K562 (cell line): ENCODE results near the gene CFAP20. TPM values are rescaled to one million over a fixed set of nuclear protein-coding genes. Genes with fewer than 3 reads are reported as not detected.

Experiments
- BDP1 ChIP-seq: IDR thresholded peaks from 3 replicates; pipeline ENCODE4 v1.6.1; 2011; ENCODE audit not compliant: insufficient read length, insufficient read depth
- C11orf30 ChIP-seq: fragments of 450-650 bp; IDR thresholded peaks from 2 replicates; pipeline ENCODE4 v1.6.1; 2016; ENCODE audit warnings: low read depth, mild to moderate bottlenecking
- DMBX1 ChIP-seq: fragments of 250-450 bp; sonication (Bioruptor Pico); IDR thresholded peaks from 2 replicates; pipeline ENCODE4 v1.8.0; 2022; ENCODE audit warnings: inconsistent platforms, mild to moderate bottlenecking, moderate library complexity, borderline replicate concordance
- E2F3 ChIP-seq: fragments of 250-450 bp; sonication (Bioruptor Pico); IDR thresholded peaks from 2 replicates; pipeline ENCODE4 v1.4.0; 2020; ENCODE audit warnings: mild to moderate bottlenecking
- FOXJ3 ChIP-seq: sonication (generic); formaldehyde crosslinking; IDR thresholded peaks from 2 replicates; pipeline ENCODE4 v1.4.0; 2020; ENCODE audit warnings: mild to moderate bottlenecking, missing genetic modification reagents
- KDM2B ChIP-seq: fragments of 250-450 bp; sonication (Bioruptor Pico); IDR thresholded peaks from 2 replicates; pipeline ENCODE4 v1.8.0; 2021; ENCODE audit warnings: mild to moderate bottlenecking, moderate library complexity
- MNT ChIP-seq, 2 experiments: fragments of 450-650 bp; conservative IDR thresholded peaks; 2 replicates each; pipeline ENCODE4 v1.6.1; 2017; ENCODE audit warnings: mild to moderate bottlenecking in 2 of 2, moderate library complexity in 2 of 2
- NELFE ChIP-seq: IDR thresholded peaks from 2 replicates; pipeline ENCODE4 v1.6.1; 2011; ENCODE audit warnings: mild to moderate bottlenecking; ENCODE audit not compliant: insufficient read depth, insufficient read length
- NR2C1 ChIP-seq, 2 experiments: fragments of 450-650 bp; IDR thresholded peaks; 2 replicates each; pipeline ENCODE4 v1.6.1; 2017; ENCODE audit warnings: mild to moderate bottlenecking in 2 of 2, antibody characterized with exemption in 1 of 2, inconsistent platforms in 1 of 2, missing compliant biosample characterization in 1 of 2, missing genetic modification characterization in 1 of 2
- PHF21A ChIP-seq: fragments of 450-650 bp; IDR thresholded peaks from 2 replicates; pipeline ENCODE4 v1.6.1; 2017; ENCODE audit warnings: low read depth, borderline replicate concordance
- POLR2AphosphoS2 ChIP-seq: IDR thresholded peaks from 2 replicates; pipeline ENCODE4 v1.6.1; 2012; ENCODE audit warnings: low read length, improper control_type of control experiment
- RAD21 ChIP-seq, 2 experiments: fragments of 250-450 bp in 1 of 2; fragments of 450-650 bp in 1 of 2; sonication (Bioruptor Pico) in 1 of 2; formaldehyde crosslinking in 1 of 2; IDR thresholded peaks in 1 of 2; conservative IDR thresholded peaks in 1 of 2; 2 replicates each; pipeline versions ENCODE4 v1.4.0 to v1.8.0; 2020 to 2022; ENCODE audit warnings: mild to moderate bottlenecking in 2 of 2, moderate library complexity in 1 of 2
- RFX1 ChIP-seq: fragments of 450-650 bp; IDR thresholded peaks from 2 replicates; pipeline ENCODE4 v1.6.1; 2016; ENCODE audit warnings: mild to moderate bottlenecking, moderate library complexity
- SAFB2 ChIP-seq: fragments of 200-400 bp; formaldehyde crosslinking; IDR thresholded peaks from 2 replicates; pipeline ENCODE4 v1.6.1; 2018; ENCODE audit warnings: borderline replicate concordance, low read length, low read depth, moderate library complexity; ENCODE audit not compliant: severe bottlenecking
- SMAD2 ChIP-seq: fragments of 150-350 bp; IDR thresholded peaks from 2 replicates; pipeline ENCODE4 v1.6.1; 2014; ENCODE audit warnings: low read depth, mild to moderate bottlenecking, low read length
- TCFL5 ChIP-seq: fragments of 250-450 bp; sonication (Bioruptor Pico); conservative IDR thresholded peaks from 2 replicates; pipeline ENCODE4 v1.6.1; 2021; ENCODE audit warnings: mild to moderate bottlenecking, moderate library complexity, matching md5 sums
- polyA plus RNA-seq, 8 experiments: library from polyadenylated mRNA; depleted of rRNA in 4 of 8; stranded (reverse) in 5 of 8; unstranded in 3 of 8; fragments of >200 nt; fragmentation: Nextera tagmentation in 2 of 8; fragmentation: Illumina TruSeq in 1 of 8; extraction: Ambion mirVana in 2 of 8; extraction: Trizol in 1 of 8; gene quantifications; 2 replicates each; pipeline versions ENCODE4 v1.2.1 to v1.2.3, GENCODE V29; 2011 to 2014; ENCODE audit warnings: inconsistent platforms in 1 of 8, missing spikeins in 1 of 8
- total RNA-seq, 7 experiments: library from RNA; depleted of rRNA in 6 of 7; stranded (reverse); fragments of >200 nt in 6 of 7; fragmentation: Illumina TruSeq in 2 of 7; extraction: Trizol in 2 of 7; gene quantifications; 2 replicates each; pipeline versions ENCODE4 v1.2.1 to v1.2.3, GENCODE V29; 2011 to 2021; ENCODE audit warnings: low replicate concordance in 1 of 7
- TF ChIP-seq, protein P1 (sequence below): fragments of 450-650 bp; formaldehyde crosslinking; IDR thresholded peaks from 2 replicates; pipeline ENCODE4 v1.4.0; 2022; ENCODE audit warnings: mild to moderate bottlenecking, moderate library complexity
- TF ChIP-seq, protein P2 (sequence below): fragments of 450-650 bp; IDR thresholded peaks from 2 replicates; pipeline ENCODE4 v1.6.1; 2014; ENCODE audit warnings: low read depth, mild to moderate bottlenecking, moderate library complexity, borderline replicate concordance
- TF ChIP-seq, protein P3 (sequence below): fragments of 450-650 bp; formaldehyde crosslinking; IDR thresholded peaks from 2 replicates; pipeline ENCODE4 v1.4.0; 2020; ENCODE audit warnings: mild to moderate bottlenecking, moderate library complexity
- TF ChIP-seq, protein P4 (sequence below): fragments of 450-650 bp; formaldehyde crosslinking; IDR thresholded peaks from 2 replicates; pipeline ENCODE4 v1.4.0; 2022; ENCODE audit warnings: missing genetic modification characterization

Gene CFAP20
- total and polyA plus RNA-seq, 9 of the 15 experiments (the other 6 are each of a cell fraction or from before 2014, with no cell fraction given), result 20.5 to 90.5 (median 75.3) TPM

DNA sequence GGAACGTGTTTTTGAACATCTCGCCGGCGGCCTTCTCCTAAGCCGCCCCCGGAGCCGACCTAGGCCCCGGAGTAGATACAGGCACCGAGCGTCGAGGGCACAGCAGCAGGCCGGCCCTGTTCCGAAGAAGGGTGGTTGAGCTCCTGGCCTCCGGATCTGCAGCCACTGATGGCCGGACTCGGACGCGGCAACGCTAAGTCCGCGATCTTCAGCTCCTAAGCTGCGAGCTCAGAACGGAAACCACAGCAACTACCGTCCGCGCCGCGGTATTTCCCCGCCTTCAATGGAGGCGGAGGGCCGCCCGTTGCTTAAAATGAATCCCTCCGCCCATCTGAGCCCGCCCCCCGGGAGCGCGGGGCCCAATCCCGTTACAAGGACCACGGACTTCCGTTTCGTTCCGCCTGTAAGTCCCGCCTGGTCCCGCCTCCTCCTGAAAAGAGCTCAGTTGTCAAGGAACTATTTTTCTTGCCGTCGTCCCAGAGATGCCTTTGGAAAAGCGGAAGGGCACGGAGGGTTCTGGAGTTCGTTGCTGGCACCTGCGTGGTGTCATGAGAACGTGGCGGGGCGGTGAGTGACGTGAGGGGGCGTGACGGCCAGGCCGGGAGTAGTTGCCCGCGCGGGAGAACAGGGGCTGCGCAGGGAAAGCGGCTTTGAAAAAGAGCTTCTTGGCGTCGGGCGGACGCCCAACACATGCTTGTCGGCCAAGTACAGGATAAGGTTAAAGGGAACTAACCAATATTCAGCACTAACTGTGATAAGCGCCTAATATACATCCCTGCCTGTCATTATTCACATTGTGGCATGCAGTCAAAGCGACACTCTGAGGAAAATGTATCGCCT is at the start of gene CFAP20 (continued):
- no peak for TF ChIP-seq BDP1
- peak; percentile 81; the same call in 1 of the 2 replicates for TF ChIP-seq PHF21A
- TF ChIP-seq, protein P1, sequence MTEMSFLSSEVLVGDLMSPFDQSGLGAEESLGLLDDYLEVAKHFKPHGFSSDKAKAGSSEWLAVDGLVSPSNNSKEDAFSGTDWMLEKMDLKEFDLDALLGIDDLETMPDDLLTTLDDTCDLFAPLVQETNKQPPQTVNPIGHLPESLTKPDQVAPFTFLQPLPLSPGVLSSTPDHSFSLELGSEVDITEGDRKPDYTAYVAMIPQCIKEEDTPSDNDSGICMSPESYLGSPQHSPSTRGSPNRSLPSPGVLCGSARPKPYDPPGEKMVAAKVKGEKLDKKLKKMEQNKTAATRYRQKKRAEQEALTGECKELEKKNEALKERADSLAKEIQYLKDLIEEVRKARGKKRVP (CRISPR knock-in tag), result no peak
- peak; percentile 95 for TF ChIP-seq RFX1
- TF ChIP-seq RAD21 (CRISPR knock-in tag; conservative IDR thresholded peaks at IDR 0.05 in 1 of 2, IDR thresholded peaks at IDR 0.05 in 1 of 2), result no peak
- TF ChIP-seq NR2C1 (IDR thresholded peaks at IDR 0.05), result peak; percentile 55; the same call in 1 of the 2 replicates
- peak; percentile 59 for TF ChIP-seq NR2C1 (tag; IDR thresholded peaks at IDR 0.05)
- no peak for TF ChIP-seq TCFL5 (CRISPR knock-in tag)
- TF ChIP-seq, protein P2, sequence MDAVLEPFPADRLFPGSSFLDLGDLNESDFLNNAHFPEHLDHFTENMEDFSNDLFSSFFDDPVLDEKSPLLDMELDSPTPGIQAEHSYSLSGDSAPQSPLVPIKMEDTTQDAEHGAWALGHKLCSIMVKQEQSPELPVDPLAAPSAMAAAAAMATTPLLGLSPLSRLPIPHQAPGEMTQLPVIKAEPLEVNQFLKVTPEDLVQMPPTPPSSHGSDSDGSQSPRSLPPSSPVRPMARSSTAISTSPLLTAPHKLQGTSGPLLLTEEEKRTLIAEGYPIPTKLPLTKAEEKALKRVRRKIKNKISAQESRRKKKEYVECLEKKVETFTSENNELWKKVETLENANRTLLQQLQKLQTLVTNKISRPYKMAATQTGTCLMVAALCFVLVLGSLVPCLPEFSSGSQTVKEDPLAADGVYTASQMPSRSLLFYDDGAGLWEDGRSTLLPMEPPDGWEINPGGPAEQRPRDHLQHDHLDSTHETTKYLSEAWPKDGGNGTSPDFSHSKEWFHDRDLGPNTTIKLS, result peak; percentile 98
- no peak for TF ChIP-seq NELFE
- TF ChIP-seq, protein P3, sequence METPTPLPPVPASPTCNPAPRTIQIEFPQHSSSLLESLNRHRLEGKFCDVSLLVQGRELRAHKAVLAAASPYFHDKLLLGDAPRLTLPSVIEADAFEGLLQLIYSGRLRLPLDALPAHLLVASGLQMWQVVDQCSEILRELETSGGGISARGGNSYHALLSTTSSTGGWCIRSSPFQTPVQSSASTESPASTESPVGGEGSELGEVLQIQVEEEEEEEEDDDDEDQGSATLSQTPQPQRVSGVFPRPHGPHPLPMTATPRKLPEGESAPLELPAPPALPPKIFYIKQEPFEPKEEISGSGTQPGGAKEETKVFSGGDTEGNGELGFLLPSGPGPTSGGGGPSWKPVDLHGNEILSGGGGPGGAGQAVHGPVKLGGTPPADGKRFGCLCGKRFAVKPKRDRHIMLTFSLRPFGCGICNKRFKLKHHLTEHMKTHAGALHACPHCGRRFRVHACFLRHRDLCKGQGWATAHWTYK (CRISPR knock-in tag), result peak; percentile 76; the same call in 1 of the 2 replicates
- peak; percentile 86; the same call in 1 of the 2 replicates for TF ChIP-seq E2F3 (CRISPR knock-in tag)
- no peak for TF ChIP-seq SMAD2
- TF ChIP-seq SAFB2, result no peak
- TF ChIP-seq MNT (conservative IDR thresholded peaks at IDR 0.05), result peak; percentile 98 to 99
- TF ChIP-seq, protein P4, sequence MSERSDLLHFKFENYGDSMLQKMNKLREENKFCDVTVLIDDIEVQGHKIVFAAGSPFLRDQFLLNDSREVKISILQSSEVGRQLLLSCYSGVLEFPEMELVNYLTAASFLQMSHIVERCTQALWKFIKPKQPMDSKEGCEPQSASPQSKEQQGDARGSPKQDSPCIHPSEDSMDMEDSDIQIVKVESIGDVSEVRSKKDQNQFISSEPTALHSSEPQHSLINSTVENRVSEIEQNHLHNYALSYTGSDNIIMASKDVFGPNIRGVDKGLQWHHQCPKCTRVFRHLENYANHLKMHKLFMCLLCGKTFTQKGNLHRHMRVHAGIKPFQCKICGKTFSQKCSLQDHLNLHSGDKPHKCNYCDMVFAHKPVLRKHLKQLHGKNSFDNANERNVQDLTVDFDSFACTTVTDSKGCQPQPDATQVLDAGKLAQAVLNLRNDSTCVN, result no peak
- TF ChIP-seq FOXJ3 (CRISPR knock-in tag), result no peak
- TF ChIP-seq KDM2B, result peak; percentile 46; the same call in 1 of the 2 replicates
- TF ChIP-seq POLR2AphosphoS2, result no peak
- TF ChIP-seq DMBX1, result peak; percentile 64; the same call in 1 of the 2 replicates
- peak; percentile 41; the same call in 1 of the 2 replicates for TF ChIP-seq C11orf30
